ENCODE results near the gene TMEM161B. TPM values are rescaled to one million over a fixed set of nuclear protein-coding genes. Genes with fewer than 3 reads are reported as not detected.

Gene TMEM161B
- total RNA-seq, 4 donors from 2014 or later = 10.7 to 31.0 (median 25.3) TPM

DNA sequence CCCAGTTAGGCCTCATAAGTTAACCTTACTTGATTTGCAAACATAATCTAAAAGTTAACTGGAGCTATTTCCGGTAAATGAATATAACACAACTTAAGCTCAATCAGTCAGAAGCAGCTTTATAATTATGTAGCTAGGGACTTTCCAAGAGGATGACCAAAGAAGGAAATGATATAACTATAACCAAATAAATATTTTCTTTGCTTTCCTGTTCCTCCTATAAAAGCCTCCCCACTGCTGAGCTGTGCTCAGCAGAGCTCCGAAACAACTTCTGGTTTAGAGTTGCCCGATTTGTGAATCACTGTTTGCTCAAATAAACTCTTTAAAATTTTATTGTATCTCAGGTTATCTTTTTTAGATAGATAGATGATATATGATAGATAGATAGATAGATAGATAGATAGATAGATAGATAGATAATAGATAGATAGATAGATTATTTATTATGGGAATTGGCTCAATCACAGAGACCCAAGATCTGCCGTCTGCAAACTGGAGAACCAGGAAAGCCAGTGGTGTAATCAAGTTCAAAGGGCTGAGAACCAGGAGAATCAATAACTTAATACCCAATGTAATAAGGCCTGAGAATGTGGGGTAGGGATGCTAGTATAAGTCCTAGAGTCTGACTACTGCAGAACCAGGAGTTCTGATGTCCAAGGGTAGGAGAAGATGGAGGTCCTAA is 19.3 kb upstream of the TMEM161B start:
- peaks cover 0 to 6% (median 0%) of the 10 kb centered on the region in 3 donors for H3K36me3 ChIP-seq
- no peak for DNase-seq
- TF ChIP-seq, protein P1, sequence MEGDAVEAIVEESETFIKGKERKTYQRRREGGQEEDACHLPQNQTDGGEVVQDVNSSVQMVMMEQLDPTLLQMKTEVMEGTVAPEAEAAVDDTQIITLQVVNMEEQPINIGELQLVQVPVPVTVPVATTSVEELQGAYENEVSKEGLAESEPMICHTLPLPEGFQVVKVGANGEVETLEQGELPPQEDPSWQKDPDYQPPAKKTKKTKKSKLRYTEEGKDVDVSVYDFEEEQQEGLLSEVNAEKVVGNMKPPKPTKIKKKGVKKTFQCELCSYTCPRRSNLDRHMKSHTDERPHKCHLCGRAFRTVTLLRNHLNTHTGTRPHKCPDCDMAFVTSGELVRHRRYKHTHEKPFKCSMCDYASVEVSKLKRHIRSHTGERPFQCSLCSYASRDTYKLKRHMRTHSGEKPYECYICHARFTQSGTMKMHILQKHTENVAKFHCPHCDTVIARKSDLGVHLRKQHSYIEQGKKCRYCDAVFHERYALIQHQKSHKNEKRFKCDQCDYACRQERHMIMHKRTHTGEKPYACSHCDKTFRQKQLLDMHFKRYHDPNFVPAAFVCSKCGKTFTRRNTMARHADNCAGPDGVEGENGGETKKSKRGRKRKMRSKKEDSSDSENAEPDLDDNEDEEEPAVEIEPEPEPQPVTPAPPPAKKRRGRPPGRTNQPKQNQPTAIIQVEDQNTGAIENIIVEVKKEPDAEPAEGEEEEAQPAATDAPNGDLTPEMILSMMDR (IDR thresholded peaks at IDR 0.05) = no peak
- no peak for TF ChIP-seq POLR2A (IDR thresholded peaks at IDR 0.05)

DNA sequence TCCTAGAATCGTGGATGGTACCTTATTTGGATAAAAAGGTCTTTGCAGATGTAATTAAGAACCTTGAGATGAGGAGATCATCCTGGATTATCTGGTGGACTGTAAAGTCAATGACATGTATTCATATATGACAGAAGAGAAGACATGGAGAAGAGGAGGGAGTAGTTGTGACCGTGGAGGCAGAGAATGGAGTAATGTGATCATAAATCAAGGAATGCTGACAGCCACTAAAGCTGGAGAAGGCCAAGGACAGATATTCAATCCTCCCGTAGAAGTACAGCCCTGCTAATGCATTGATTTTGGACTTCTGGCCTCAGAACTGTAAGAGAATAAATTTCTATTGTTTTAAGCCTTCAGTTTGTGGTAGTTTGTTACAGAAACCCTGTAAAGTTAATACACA is 18.7 kb upstream of the TMEM161B start:
- TF ChIP-seq POLR2A (IDR thresholded peaks at IDR 0.05) = no peak
- TF ChIP-seq, protein P1 (IDR thresholded peaks at IDR 0.05) = no peak
- no peaks in the 10 kb centered on the region for H3K4me1 ChIP-seq
- DNase-seq = no peak

More for the DNA sequence above, 19.3 kb upstream of the TMEM161B start:
- Histone ChIP-seq H3K27ac (no peak overlapping the region), H3K4me1 (no peaks in the 10 kb centered on the region), H3K4me3 (no peak overlapping the region), H3K9me3 (no peaks in the 10 kb centered on the region), H3K27me3 (no peaks in the 10 kb centered on the region)

DNA sequence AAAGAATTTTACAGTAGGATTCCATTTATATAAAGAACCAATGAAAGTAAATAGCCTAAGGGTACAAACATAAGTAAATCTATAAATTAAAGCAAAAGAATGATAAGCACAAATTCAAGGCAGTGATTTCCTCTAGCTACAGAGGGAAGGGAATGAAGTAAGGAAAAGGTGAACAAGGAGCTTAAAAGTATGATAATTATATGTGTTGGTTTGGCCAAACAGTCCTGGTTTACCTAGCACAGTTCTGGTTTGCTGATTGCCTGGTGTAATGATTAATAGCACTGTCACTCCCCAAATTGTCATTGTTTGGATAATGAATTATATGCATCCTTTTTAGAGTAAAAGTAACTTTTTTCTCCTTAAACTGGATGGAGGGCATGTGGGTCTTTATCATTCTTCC is 15.0 kb upstream of the TMEM161B start:
- no peak for TF ChIP-seq POLR2A (IDR thresholded peaks at IDR 0.05)
- TF ChIP-seq, protein P1 (IDR thresholded peaks at IDR 0.05) = no peak
- H3K4me1 ChIP-seq = no peaks in the 10 kb centered on the region
- H3K27me3 ChIP-seq = no peaks in the 10 kb centered on the region
- H3K27ac ChIP-seq = no peak overlapping the region
- H3K4me3 ChIP-seq = no peak overlapping the region
- H3K9me3 ChIP-seq = no peaks in the 10 kb centered on the region
- DNase-seq = no peak
- H3K36me3 ChIP-seq = no peaks in the 10 kb centered on the region

More for the DNA sequence above, 18.7 kb upstream of the TMEM161B start:
- Histone ChIP-seq H3K27me3 (no peaks in the 10 kb centered on the region), H3K36me3 (peaks cover 0 to 6% (median 0%) of the 10 kb centered on the region in 3 donors), H3K4me3 (no peak overlapping the region), H3K27ac (no peak overlapping the region), H3K9me3 (no peaks in the 10 kb centered on the region)

DNA sequence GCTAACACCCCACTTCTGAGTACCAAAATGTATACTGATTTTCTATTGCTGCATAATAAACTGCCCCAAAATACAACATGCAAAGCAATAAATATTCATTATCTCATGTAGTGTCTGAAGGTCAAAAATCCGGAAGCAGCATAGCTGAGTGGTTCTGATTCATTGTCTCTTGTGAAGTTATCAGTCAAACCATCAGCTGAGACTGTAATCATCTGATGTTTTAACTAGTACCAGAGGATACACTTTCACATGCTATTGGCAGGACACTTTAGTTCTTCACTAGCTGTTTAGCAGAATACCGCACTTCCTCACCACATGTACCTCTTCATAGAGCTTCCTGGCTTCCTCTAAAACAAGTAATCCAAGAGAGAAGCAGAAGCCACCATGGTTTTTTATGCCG is 12.7 kb upstream of the TMEM161B start:
- no peaks in the 10 kb centered on the region for H3K4me1 ChIP-seq
- no peaks in the 10 kb centered on the region for H3K36me3 ChIP-seq
- no peak for TF ChIP-seq POLR2A (IDR thresholded peaks at IDR 0.05)
- TF ChIP-seq, protein P1 (IDR thresholded peaks at IDR 0.05) = no peak
- no peak overlapping the region for H3K4me3 ChIP-seq
- no peak for DNase-seq
- H3K27me3 ChIP-seq = no peaks in the 10 kb centered on the region
- no peak overlapping the region for H3K27ac ChIP-seq
- H3K9me3 ChIP-seq = no peaks in the 10 kb centered on the region

DNA sequence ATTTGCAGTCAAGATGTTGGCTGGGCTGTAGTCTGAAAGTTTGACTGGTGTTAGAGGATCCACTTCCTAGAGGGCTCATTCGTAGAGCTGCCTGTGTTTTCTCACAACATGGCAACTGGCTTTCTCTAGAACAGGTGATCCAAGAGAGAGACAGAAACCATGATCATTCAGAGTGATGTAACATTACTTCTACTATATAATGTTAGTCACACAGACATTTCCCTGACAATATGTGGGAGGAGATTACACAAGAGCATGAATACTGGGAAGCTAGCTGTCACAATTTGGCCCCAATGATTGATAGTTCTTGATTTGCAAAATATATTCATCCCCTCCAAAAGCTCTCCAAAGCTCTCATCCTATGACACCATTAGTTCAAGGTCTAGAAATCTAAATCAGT is 10.9 kb upstream of the TMEM161B start:
- no peak for TF ChIP-seq POLR2A (IDR thresholded peaks at IDR 0.05)
- TF ChIP-seq, protein P1 (IDR thresholded peaks at IDR 0.05) = no peak
- Histone ChIP-seq H3K4me3 (no peak overlapping the region), H3K27ac (no peak overlapping the region), H3K36me3 (no peaks in the 10 kb centered on the region), H3K9me3 (no peaks in the 10 kb centered on the region), H3K4me1 (peaks cover 0 to 5% (median 0%) of the 10 kb centered on the region in 4 donors), H3K27me3 (no peaks in the 10 kb centered on the region)
- no peak for DNase-seq

Data from Peyer's patch (tissue), 4 donors.